Common myeloid progenitor, CD34-positive (primary cell): ENCODE measurements around the gene GRIK4.
A peak's percentile ranks its signal among the peaks of the same experiment; 100 is the strongest.

Source experiments
- CTCF ChIA-PET: fragments of 350-600 bp; sonication (Branson Sonifier 250); formaldehyde crosslinking; loops from one replicate; lab custom pipeline; 2021; ENCODE audit warnings: antibody characterized with exemption; lab: Charles Lee
- POLR2A ChIA-PET: fragments of 350-600 bp; sonication (Branson Sonifier 250); formaldehyde crosslinking; loops from one replicate; lab custom pipeline; 2021; ENCODE audit warnings: antibody characterized with exemption; lab: Charles Lee
- DNase-seq, 3 donors: peaks; one replicate each; pipeline versions ENCODE4 v3.0.0 to v3.0.0-alpha.2; 2013
- H3K27ac ChIP-seq, 2 experiments: 1 replicate in 1 of 2; 2 replicates in 1 of 2; pipeline ENCODE4 v1.7.0; 2013; ENCODE audit warnings: inconsistent platforms in 2 of 2, low read length in 2 of 2, mild to moderate bottlenecking in 2 of 2, low read depth in 1 of 2, moderate library complexity in 1 of 2; ENCODE audit not compliant: severe bottlenecking in 2 of 2, insufficient read depth in 1 of 2, poor library complexity in 1 of 2
- H3K27me3 ChIP-seq, 5 experiments: replicated peaks in 2 of 5; 1 replicate in 3 of 5; 2 replicates in 2 of 5; pipeline versions ENCODE4 v1.6.1 to v1.7.0; 2013; ENCODE audit warnings: low read length in 4 of 5, mild to moderate bottlenecking in 2 of 5, moderate library complexity in 2 of 5, inconsistent platforms in 1 of 5; ENCODE audit not compliant: insufficient read depth in 5 of 5, control insufficient read depth in 4 of 5
- H3K36me3 ChIP-seq, 4 experiments: 1 replicate in 2 of 4; 2 replicates in 2 of 4; pipeline versions ENCODE4 v1.6.1 to v1.7.0; 2013; ENCODE audit warnings: low read length in 3 of 4, control low read depth in 1 of 4, mild to moderate bottlenecking in 1 of 4; ENCODE audit not compliant: control insufficient read depth in 4 of 4, insufficient read depth in 4 of 4
- H3K4me1 ChIP-seq, 4 experiments: 1 replicate in 3 of 4; 2 replicates in 1 of 4; pipeline versions ENCODE4 v1.6.1 to v1.7.1; 2013; ENCODE audit warnings: low read length in 3 of 4, mild to moderate bottlenecking in 3 of 4, control low read depth in 1 of 4, inconsistent platforms in 1 of 4, moderate library complexity in 1 of 4; ENCODE audit not compliant: control insufficient read depth in 4 of 4, insufficient read depth in 4 of 4; ENCODE audit errors: control extremely low read depth in 1 of 4
- H3K4me3 ChIP-seq, 7 experiments: 1 replicate in 4 of 7; 2 replicates in 3 of 7; pipeline versions ENCODE4 v1.5.1 to v1.7.0; 2013; ENCODE audit warnings: mild to moderate bottlenecking in 7 of 7, low read length in 6 of 7, moderate library complexity in 6 of 7, inconsistent platforms in 2 of 7, low read depth in 2 of 7, control low read depth in 1 of 7; ENCODE audit not compliant: insufficient read depth in 4 of 7, control insufficient read depth in 1 of 7; ENCODE audit errors: extremely low read depth in 1 of 7
- H3K9me3 ChIP-seq, 5 experiments: 1 replicate in 4 of 5; 2 replicates in 1 of 5; pipeline versions ENCODE4 v1.6.1 to v1.7.1; 2013; ENCODE audit warnings: low read length in 4 of 5, mild to moderate bottlenecking in 2 of 5, inconsistent platforms in 1 of 5, low read depth in 1 of 5, moderate library complexity in 1 of 5; ENCODE audit not compliant: control insufficient read depth in 4 of 5, insufficient read depth in 2 of 5; ENCODE audit errors: control extremely low read depth in 1 of 5
- WGBS: methylation state at CpG from one replicate; pipeline ENCODE4 v1.1.5; 2013; ENCODE audit not compliant: insufficient coverage; 5-methylcytosine and 5-hydroxymethylcytosine counted together

GRIK4 gene

DNA sequence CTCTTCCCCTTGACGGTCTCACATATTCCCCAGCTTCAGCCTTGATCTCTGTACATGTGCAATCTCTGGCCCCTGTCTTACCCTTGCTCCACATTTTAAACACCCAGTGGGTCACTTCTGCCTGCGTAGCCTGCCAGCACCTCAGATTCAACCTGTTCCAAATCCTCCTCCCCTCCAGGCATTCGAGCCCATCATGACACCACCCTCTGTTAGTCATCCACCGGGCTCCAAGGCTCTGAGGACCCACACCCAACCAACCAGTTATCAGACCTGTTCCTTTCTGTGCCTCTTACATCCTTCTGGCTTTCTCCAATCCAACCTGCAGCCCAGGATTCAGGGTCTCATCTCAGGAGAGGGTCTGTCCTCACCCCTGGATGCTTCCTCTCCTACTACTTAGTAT lies 392.6 kb downstream of the GRIK4 start:
- Histone ChIP-seq H3K27ac (no peak overlapping the region), H3K4me3 (no peak overlapping the region), H3K27me3 (peaks cover 0 to 45% (median 2%) of the 10 kb centered on the region in 5 experiments), H3K4me1 (no peaks in the 10 kb centered on the region), H3K9me3 (no peaks in the 10 kb centered on the region), H3K36me3 (no peaks in the 10 kb centered on the region)
- CTCF ChIA-PET, result interaction anchor here (1.0 kb wide), 1 partner anchor 9 kb away, joined by 3 read pairs; no protein-coding TSS in a partner anchor
- 82% methylated on average over 4 of the region's 4 CpGs for WGBS
- POLR2A ChIA-PET, result no interaction called here
- DNase-seq, result no peak

DNA sequence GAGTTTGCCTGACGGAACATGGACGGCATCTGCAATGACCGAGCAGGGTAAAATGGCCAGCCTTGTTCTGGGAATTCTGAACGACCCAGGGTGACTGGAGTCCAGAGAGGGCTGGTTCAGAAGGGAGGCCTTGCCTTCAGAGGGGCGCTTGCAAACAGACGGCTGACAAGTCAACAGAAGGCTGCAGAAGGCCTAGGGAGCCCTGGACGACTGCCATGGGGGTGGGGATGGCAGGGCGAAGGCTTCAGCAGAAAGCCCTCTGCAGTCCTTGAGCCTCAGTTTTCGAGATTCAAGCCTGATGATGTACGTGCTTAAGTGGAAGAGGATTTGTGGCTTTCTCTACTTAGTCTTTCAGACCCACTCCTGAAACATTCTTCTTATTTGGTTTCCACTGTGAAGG lies 395.2 kb downstream of the GRIK4 start:
- WGBS, result 95% methylated on average over 10 of the region's 10 CpGs
- Histone ChIP-seq H3K4me3 (no peak overlapping the region), H3K9me3 (no peaks in the 10 kb centered on the region), H3K4me1 (no peaks in the 10 kb centered on the region), H3K36me3 (no peaks in the 10 kb centered on the region), H3K27me3 (peaks cover 0 to 32% (median 2%) of the 10 kb centered on the region in 5 experiments), H3K27ac (no peak overlapping the region)
- POLR2A ChIA-PET, result no interaction called here
- no peak for DNase-seq
- CTCF ChIA-PET, result no interaction called here

DNA sequence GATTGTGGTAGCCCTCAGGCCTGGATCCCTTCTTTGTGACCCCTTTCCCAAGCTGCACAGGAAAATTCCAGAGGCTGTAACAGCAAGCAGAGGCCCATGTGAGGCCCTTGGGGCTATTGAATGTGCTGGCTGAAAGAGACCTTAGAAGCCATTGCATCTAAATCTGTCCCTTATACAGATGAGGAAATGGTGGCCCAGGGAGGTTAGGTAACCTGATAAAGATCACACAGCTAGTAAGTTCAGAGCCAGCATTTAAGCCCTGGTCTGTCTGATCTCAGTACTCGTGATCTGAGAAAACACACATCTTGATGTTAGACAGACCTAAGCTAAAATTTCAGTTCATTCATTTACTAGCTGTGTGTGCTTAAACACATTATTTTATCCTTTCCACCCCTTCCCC lies 396.4 kb downstream of the GRIK4 start:
- ChIA-PET POLR2A (no interaction called here), CTCF (no interaction called here)
- no peak overlapping the region for H3K4me3 ChIP-seq
- no peak overlapping the region for H3K27ac ChIP-seq
- no peaks in the 10 kb centered on the region for H3K9me3 ChIP-seq
- no peaks in the 10 kb centered on the region for H3K4me1 ChIP-seq
- H3K27me3 ChIP-seq, result peaks cover 0 to 27% (median 4%) of the 10 kb centered on the region in 5 experiments
- 100% methylated on average over 1 of the region's 1 CpG for WGBS
- H3K36me3 ChIP-seq, result no peaks in the 10 kb centered on the region
- DNase-seq, result no peak

DNA sequence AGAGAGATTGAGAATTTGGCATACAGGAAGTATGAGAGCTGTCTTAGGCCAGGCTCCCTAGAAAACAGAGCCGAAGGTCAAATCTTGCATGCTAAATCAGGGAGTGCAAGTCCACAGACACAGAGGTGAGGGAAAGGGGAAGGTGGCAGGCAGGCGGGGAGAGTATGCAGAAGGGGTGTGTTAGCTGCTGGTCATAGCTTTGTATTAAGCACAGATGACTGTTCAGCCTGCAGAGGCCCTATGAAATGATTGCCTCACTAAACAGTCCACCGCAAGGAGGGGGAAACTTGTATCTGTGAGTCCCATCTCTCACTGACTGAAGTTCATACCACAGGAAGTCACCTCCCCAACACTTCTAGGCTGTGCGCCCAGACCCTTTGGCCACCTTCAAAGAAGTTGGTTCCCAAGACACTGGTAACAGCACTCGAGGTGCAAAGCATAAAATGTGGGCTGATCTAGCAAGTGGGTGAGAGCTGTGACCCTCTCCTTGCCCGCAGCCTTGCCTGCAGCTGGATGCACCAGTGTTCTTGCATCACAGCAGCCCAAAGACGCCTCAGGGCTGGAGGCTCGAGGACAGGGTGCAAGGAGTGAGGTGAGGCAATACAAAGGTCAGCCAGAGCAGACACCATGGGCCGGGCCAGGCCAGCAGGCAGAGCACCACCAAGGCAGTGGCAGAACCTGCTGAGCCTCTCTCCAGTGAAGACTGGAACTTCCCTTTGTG lies 397.1 kb downstream of the GRIK4 start:
- no peak overlapping the region for H3K4me3 ChIP-seq
- H3K4me1 ChIP-seq, result no peaks in the 10 kb centered on the region
- H3K9me3 ChIP-seq, result no peaks in the 10 kb centered on the region
- WGBS, result 75% methylated on average over 6 of the region's 9 CpGs
- ChIA-PET CTCF (interaction anchor here (1.4 kb wide), 1 partner anchor 11 kb away, joined by 3 read pairs; no protein-coding TSS in a partner anchor), POLR2A (no interaction called here)
- H3K27ac ChIP-seq, result no peak overlapping the region
- DNase-seq, result peak in 2 of 3 donors; percentile 29 to 45
- H3K27me3 ChIP-seq, result peaks cover 0 to 24% (median 6%) of the 10 kb centered on the region in 5 experiments
- no peaks in the 10 kb centered on the region for H3K36me3 ChIP-seq

DNA sequence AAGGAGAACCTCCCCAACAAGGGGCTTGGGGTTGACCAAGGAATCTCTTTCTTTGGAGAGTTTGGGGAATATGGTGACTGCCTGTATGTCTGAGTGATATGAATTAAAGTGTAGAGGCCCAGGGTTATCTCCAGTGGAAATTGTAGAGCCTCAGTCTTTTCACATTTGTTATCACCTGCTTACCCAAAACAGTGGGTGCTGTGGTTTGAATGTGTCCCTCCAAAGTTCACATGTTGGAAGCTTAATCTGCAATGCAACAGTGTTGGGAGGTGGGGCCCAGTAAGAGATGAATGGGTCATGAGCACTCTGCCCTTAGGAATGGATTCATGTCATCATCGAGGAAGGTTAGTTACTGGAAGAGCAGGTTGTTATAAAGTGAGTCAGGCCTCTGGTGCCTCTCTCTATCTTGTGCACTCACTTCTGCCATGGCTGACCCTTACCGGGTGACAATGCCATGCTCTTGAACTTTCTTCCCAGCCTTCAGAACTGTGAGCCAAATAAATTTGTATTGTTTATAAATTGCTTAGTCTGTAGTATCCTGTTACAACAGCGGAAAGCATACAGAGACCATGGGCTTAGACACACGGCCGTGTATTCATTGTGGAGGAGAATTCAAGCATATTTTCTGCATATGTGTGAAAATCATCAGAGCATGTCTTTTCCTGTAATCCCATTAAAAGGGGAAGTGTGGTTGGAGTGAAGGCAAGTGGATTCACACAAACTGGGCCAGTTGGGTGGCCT lies 398.3 kb downstream of the GRIK4 start:
- CTCF ChIA-PET, result interaction anchor here (1.4 kb wide), 1 partner anchor 10 kb away, joined by 3 read pairs; no protein-coding TSS in a partner anchor
- 97% methylated on average over 4 of the region's 5 CpGs for WGBS

DNA sequence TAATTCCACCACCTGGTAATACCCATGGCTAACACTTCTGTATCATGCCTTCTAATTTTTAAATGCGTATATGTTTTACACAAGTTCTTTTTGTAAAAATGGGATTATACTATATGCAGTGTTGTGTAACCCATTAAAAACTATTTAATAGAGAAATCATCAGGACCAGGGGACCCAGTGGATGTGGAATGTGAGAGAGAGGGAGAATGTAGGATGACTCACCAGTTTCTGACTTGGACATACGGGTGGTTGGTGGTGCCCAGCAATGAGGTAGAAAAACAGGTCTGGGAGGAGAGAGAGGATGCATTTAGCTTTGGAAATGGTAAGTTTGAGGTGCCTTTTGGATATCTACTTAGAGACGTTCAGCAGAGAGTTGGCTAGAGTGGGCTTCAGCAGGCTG lies 400.4 kb downstream of the GRIK4 start:
- 92% methylated on average over 2 of the region's 3 CpGs for WGBS
- peaks cover 0 to 12% (median 3%) of the 10 kb centered on the region in 5 experiments for H3K27me3 ChIP-seq
- no peaks in the 10 kb centered on the region for H3K4me1 ChIP-seq
- H3K4me3 ChIP-seq, result no peak overlapping the region
- ChIA-PET CTCF (interaction anchor here (1.0 to 2.3 kb wide), 3 partner anchors 13 to 18 kb away, joined by 5 to 10 read pairs (median 9); no protein-coding TSS in a partner anchor), POLR2A (no interaction called here)
- H3K9me3 ChIP-seq, result no peaks in the 10 kb centered on the region
- no peak overlapping the region for H3K27ac ChIP-seq
- no peak for DNase-seq
- H3K36me3 ChIP-seq, result no peaks in the 10 kb centered on the region

More for the DNA sequence above, 398.3 kb downstream of the GRIK4 start:
- H3K4me3 ChIP-seq, result no peak overlapping the region
- no peaks in the 10 kb centered on the region for H3K9me3 ChIP-seq
- H3K36me3 ChIP-seq, result no peaks in the 10 kb centered on the region
- no peak for DNase-seq
- H3K4me1 ChIP-seq, result no peaks in the 10 kb centered on the region
- peaks cover 0 to 16% (median 4%) of the 10 kb centered on the region in 5 experiments for H3K27me3 ChIP-seq
- no peak overlapping the region for H3K27ac ChIP-seq
- POLR2A ChIA-PET, result no interaction called here

DNA sequence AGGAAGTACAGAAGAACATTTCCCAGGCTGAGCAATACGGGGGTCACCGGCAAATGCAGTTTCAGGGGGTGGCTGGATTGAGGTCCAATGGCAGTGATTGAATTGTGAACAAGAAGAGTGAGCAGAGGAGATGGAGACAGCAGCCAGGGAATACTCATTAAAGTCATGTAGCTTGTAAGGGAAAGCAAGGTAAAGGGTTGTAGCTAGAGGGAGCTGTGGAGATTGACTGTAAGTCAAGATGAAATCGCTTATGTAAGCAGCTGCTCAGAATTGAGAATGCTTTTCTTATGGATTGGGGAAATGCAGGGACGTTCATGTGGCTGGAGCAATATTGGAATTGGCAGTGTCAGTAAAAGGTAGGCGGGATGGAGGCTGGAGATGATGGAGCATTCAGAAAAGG lies 401.0 kb downstream of the GRIK4 start:
- Histone ChIP-seq H3K36me3 (no peaks in the 10 kb centered on the region), H3K27ac (no peak overlapping the region), H3K27me3 (peaks cover 0 to 12% (median 3%) of the 10 kb centered on the region in 5 experiments), H3K4me3 (no peak overlapping the region), H3K4me1 (no peaks in the 10 kb centered on the region), H3K9me3 (no peaks in the 10 kb centered on the region)
- DNase-seq, result peak; percentile 29 to 54 (median 51)
- CTCF ChIA-PET, result interaction anchor here (1.0 to 2.6 kb wide), 4 partner anchors 10 to 18 kb away, joined by 5 to 10 read pairs (median 8); no protein-coding TSS in a partner anchor
- POLR2A ChIA-PET, result no interaction called here
- 34% methylated on average over 5 of the region's 5 CpGs for WGBS
